Neuronal stem cell (in vitro differentiated cells): Measurements from ENCODE around the gene ATG2A.
A peak's percentile ranks its signal among the peaks of the same experiment; 100 is the strongest.

Experiments
- DNase-seq: peaks from one replicate; pipeline ENCODE4 v3.0.0-alpha.2; 2013; ENCODE audit warnings: low spot score
- H2AFZ ChIP-seq: one replicate; pipeline ENCODE4 v1.6.1; 2013; ENCODE audit warnings: mild to moderate bottlenecking, low read length, inconsistent platforms
- H2AK5ac ChIP-seq: 2 replicates; pipeline ENCODE4 v1.6.1; 2013; ENCODE audit warnings: low read depth, mild to moderate bottlenecking, inconsistent platforms, low read length, moderate library complexity, mixed read lengths
- H2BK120ac ChIP-seq: 2 replicates; pipeline ENCODE4 v1.6.1; 2013; ENCODE audit warnings: low read depth, mild to moderate bottlenecking, inconsistent platforms, low read length, moderate library complexity, mixed read lengths
- H2BK12ac ChIP-seq: one replicate; pipeline ENCODE4 v1.6.1; 2013; ENCODE audit warnings: low read length, inconsistent platforms
- H2BK15ac ChIP-seq: 2 replicates; pipeline ENCODE4 v1.6.1; 2013; ENCODE audit warnings: mild to moderate bottlenecking, low read length, inconsistent platforms, mixed read lengths
- H2BK5ac ChIP-seq: one replicate; pipeline ENCODE4 v1.6.1; 2013; ENCODE audit warnings: inconsistent platforms, mild to moderate bottlenecking, low read length, moderate library complexity
- H3K14ac ChIP-seq: one replicate; pipeline ENCODE4 v1.6.1; 2013; ENCODE audit warnings: low read length, inconsistent platforms
- H3K18ac ChIP-seq: 2 replicates; pipeline ENCODE4 v1.6.1; 2013; ENCODE audit warnings: low read length, inconsistent platforms
- H3K23ac ChIP-seq: 2 replicates; pipeline ENCODE4 v1.6.1; 2013; ENCODE audit warnings: low read depth, mild to moderate bottlenecking, mixed read lengths, low read length, inconsistent platforms; ENCODE audit not compliant: poor library complexity
- H3K27ac ChIP-seq: replicated peaks from 3 replicates; pipeline ENCODE4 v1.5.1; 2013; ENCODE audit warnings: low read length, inconsistent platforms
- H3K27me3 ChIP-seq, 3 experiments: 2 replicates each; pipeline ENCODE4 v1.6.1; 2013; ENCODE audit warnings: low read length in 3 of 3, mild to moderate bottlenecking in 2 of 3, inconsistent platforms in 1 of 3, low read depth in 1 of 3, mixed read lengths in 1 of 3, moderate library complexity in 1 of 3; ENCODE audit not compliant: control insufficient read depth in 3 of 3, insufficient read depth in 3 of 3
- H3K36me3 ChIP-seq, 2 donors: replicated peaks in 1 of 2; 2 replicates each; pipeline ENCODE4 v1.6.1; 2013; ENCODE audit warnings: low read length in 2 of 2; ENCODE audit not compliant: control insufficient read depth in 2 of 2, insufficient read depth in 2 of 2
- H3K4ac ChIP-seq: 2 replicates; pipeline ENCODE4 v1.6.1; 2013; ENCODE audit warnings: inconsistent platforms, mild to moderate bottlenecking, low read length, moderate library complexity
- H3K4me1 ChIP-seq, 2 donors: 1 replicate in 1 of 2; 2 replicates in 1 of 2; pipeline ENCODE4 v1.6.1; 2013; ENCODE audit warnings: low read length in 2 of 2, low read depth in 1 of 2; ENCODE audit not compliant: control insufficient read depth in 2 of 2, insufficient read depth in 1 of 2
- H3K4me2 ChIP-seq: one replicate; pipeline ENCODE4 v1.6.1; 2013; ENCODE audit warnings: mild to moderate bottlenecking, low read length, inconsistent platforms; ENCODE audit not compliant: insufficient read depth, poor library complexity, severe bottlenecking
- H3K4me3 ChIP-seq, 2 donors: 2 replicates each; pipeline ENCODE4 v1.5.1; 2013; ENCODE audit warnings: low read length in 2 of 2, mild to moderate bottlenecking in 2 of 2, inconsistent platforms in 1 of 2, moderate library complexity in 1 of 2
- H3K79me1 ChIP-seq: one replicate; pipeline ENCODE4 v1.6.1; 2013; ENCODE audit warnings: low read depth, mild to moderate bottlenecking, inconsistent platforms, low read length, moderate library complexity
- H3K9ac ChIP-seq: one replicate; pipeline ENCODE4 v1.6.1; 2013; ENCODE audit warnings: mild to moderate bottlenecking, low read depth, low read length, inconsistent platforms; ENCODE audit not compliant: poor library complexity
- H3K9me3 ChIP-seq, 2 donors: replicated peaks in 1 of 2; 2 replicates each; pipeline versions ENCODE3 to v1.6.1; 2013; ENCODE audit warnings: low read length in 2 of 2, mild to moderate bottlenecking in 2 of 2, inconsistent platforms in 1 of 2, low read depth in 1 of 2, mixed read lengths in 1 of 2, moderate library complexity in 1 of 2; ENCODE audit not compliant: control insufficient read depth in 2 of 2, insufficient read depth in 1 of 2
- H4K8ac ChIP-seq: one replicate; pipeline ENCODE4 v1.6.1; 2013; ENCODE audit warnings: low read depth, mild to moderate bottlenecking, inconsistent platforms, low read length, moderate library complexity
- H4K91ac ChIP-seq: one replicate; pipeline ENCODE4 v1.6.1; 2013; ENCODE audit warnings: low read length, low read depth, mild to moderate bottlenecking, inconsistent platforms; ENCODE audit not compliant: poor library complexity
- WGBS, 2 donors: extraction: QIAGEN DNeasy Blood & Tissue Kit; methylation state at CpG; one replicate each; pipeline ENCODE4 v1.1.7; 2013; ENCODE audit warnings: missing lambda C conversion rate in 2 of 2, mixed read lengths in 1 of 2; ENCODE audit not compliant: insufficient read length in 2 of 2, insufficient replicate concordance in 1 of 2; ENCODE audit errors: extremely low coverage in 2 of 2; 5-methylcytosine and 5-hydroxymethylcytosine counted together

The ATG2A gene

DNA sequence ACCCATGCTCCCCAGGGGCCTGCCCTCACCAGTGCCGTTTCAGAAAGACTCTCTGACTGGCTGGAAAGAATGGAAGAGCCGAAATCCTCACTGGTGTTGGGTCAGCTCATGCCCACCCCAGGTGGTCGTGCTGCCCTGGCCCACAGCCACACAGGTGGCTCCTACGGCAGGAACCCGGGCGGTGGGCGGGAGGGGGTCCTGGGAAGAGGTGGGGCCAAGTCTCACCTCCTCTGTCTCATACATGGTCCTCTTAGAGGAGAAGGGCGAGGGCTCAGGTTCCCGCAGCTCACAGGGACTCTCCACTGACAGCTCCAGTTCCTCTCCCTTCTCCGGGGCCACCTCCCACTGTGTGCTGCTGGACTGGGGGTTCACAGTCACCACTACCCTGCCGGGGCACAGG lies 8.2 kb downstream of the ATG2A start:
- no peak overlapping the region for H3K27ac ChIP-seq
- H3K9me3 ChIP-seq, result no peaks in the 10 kb centered on the region
- H3K4ac ChIP-seq, result no peak overlapping the region
- H3K79me1 ChIP-seq, result peaks cover 4% of the 10 kb centered on the region
- H4K91ac ChIP-seq, result no peak overlapping the region
- no peak overlapping the region for H3K18ac ChIP-seq
- no peak overlapping the region for H3K4me2 ChIP-seq
- H2BK120ac ChIP-seq, result no peak overlapping the region
- no peak overlapping the region for H3K14ac ChIP-seq
- no peak overlapping the region for H3K9ac ChIP-seq
- no peak overlapping the region for H3K4me3 ChIP-seq
- no peak for DNase-seq
- no peak overlapping the region for H2BK15ac ChIP-seq
- H2AK5ac ChIP-seq, result no peak overlapping the region
- no CpG with 5 or more reads among the region's 11 CpGs for WGBS, 2 donors
- H3K27me3 ChIP-seq, result no peaks in the 10 kb centered on the region
- no peak overlapping the region for H3K23ac ChIP-seq
- no peak overlapping the region for H2BK12ac ChIP-seq
- H2BK5ac ChIP-seq, result peak overlapping the region; percentile 24
- H3K36me3 ChIP-seq, result peaks cover 43 to 73% of the 10 kb centered on the region in 2 donors
- H4K8ac ChIP-seq, result no peak overlapping the region
- no peaks in the 10 kb centered on the region for H3K4me1 ChIP-seq
- H2AFZ ChIP-seq, result no peak overlapping the region

DNA sequence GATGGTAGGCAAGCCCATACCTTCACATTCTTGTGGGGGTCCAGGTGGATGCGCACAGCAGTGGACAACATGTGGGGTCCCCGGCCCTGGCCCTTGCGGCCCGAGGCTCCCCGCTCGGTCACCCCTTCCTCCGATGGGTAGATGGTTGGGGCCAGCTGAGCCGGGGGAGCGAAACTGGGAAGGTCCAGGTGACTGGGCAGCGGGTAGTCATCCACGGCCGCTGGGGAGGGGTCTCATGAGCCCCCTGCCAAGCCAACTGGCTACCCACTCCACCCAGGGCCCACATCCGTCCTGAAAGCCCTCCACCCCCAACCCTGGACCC lies 10.7 kb downstream of the ATG2A start:
- Histone ChIP-seq H2BK5ac (no peak overlapping the region), H2BK15ac (no peak overlapping the region), H3K27ac (no peak overlapping the region), H2BK12ac (no peak overlapping the region), H3K4me2 (no peak overlapping the region), H3K14ac (no peak overlapping the region), H3K4ac (no peak overlapping the region), H3K4me1 (no peaks in the 10 kb centered on the region), H4K8ac (no peak overlapping the region), H3K18ac (no peak overlapping the region), H3K36me3 (peaks cover 45 to 75% of the 10 kb centered on the region in 2 donors), H3K79me1 (peaks cover 4% of the 10 kb centered on the region), H3K23ac (no peak overlapping the region), H2AK5ac (no peak overlapping the region), H4K91ac (no peak overlapping the region), H3K4me3 (no peak overlapping the region), H3K9me3 (no peaks in the 10 kb centered on the region), H3K9ac (no peak overlapping the region), H3K27me3 (no peaks in the 10 kb centered on the region), H2BK120ac (no peak overlapping the region), H2AFZ (no peak overlapping the region)
- DNase-seq, result no peak
- no CpG with 5 or more reads among the region's 13 CpGs for WGBS, 2 donors

DNA sequence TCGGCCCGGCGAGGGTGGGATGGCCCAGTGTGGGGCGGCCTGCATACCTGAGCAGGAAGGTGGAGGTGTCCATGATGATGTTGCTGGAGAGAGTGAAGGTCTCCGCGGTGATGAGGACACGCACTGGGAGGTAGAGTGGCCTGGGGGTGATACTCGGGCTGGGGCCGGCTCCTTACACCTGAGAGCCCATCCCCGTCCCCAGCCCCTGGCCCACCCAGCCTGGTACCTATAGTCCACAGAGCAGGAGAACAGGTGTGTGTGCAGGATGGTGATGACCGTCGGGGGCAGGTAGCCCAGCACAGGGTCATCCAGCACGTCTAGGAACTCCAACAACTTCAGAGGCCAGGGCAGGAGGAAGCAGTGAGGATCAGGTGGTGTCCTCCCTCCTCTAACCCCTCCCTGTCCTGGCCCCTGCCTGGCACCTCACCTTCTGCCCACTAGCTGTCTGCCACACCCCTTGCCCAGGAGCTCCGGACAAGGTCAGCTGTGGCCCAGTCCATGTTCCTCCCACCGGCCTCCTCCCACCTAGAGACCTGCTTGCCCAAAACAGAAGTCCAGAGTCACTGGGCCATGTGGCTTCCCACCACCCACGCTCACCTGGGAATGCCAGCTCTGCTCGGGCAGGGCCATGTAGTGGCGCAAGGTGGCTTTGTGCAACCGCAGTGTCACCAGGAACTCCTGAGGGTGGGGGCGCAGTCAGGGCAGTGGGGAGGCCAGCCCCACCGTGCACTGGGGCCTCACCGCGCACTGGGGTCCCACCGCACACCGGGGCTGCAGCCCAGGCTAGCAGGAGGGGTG lies 11.3 kb downstream of the ATG2A start:
- H3K4ac ChIP-seq, result no peak overlapping the region
- H3K27me3 ChIP-seq, result no peaks in the 10 kb centered on the region
- H2BK5ac ChIP-seq, result no peak overlapping the region
- no peak overlapping the region for H3K23ac ChIP-seq
- H3K4me1 ChIP-seq, result no peaks in the 10 kb centered on the region
- peaks cover 4% of the 10 kb centered on the region for H3K79me1 ChIP-seq
- H2BK12ac ChIP-seq, result peak overlapping the region; percentile 10
- peaks cover 41 to 71% of the 10 kb centered on the region in 2 donors for H3K36me3 ChIP-seq
- H3K27ac ChIP-seq, result no peak overlapping the region
- no peak overlapping the region for H3K14ac ChIP-seq
- WGBS, 2 donors, result no CpG with 5 or more reads among the region's 25 CpGs
- H4K8ac ChIP-seq, result peak overlapping the region; percentile 76
- H3K9ac ChIP-seq, result no peak overlapping the region
- peak overlapping the region in 1 of 2 donors; percentile 64 for H3K4me3 ChIP-seq
- no peaks in the 10 kb centered on the region for H3K9me3 ChIP-seq
- no peak overlapping the region for H2AK5ac ChIP-seq
- no peak overlapping the region for H3K4me2 ChIP-seq
- DNase-seq, result no peak
- H2BK120ac ChIP-seq, result no peak overlapping the region
- H2BK15ac ChIP-seq, result no peak overlapping the region
- no peak overlapping the region for H2AFZ ChIP-seq
- no peak overlapping the region for H4K91ac ChIP-seq
- no peak overlapping the region for H3K18ac ChIP-seq

DNA sequence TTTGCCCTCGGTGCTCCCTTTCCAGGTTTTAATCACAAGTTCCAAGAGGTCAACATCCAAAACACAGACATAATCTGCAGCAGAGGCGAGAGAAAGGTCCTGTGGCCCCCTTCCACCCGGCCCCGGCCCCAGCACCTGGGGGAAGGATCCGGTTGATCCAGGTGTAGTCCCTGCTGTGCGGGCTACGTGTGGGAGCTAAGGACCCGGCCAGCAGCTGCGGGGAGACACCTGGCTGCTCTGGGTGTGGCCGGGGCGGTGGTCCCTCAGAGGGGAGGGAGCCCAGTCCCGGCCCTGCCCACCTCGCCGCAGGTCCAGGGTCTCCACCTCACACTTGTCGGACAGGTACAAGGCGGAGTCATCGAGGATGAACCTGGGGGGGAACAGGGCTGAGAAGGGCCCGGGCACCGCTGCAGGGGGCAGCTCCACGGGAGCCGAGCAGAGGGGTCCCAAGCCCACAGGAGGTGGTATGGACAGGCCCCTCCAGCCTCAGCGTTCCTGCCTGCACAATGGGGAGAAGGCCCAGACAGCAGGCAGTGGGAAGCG lies 13.6 kb downstream of the ATG2A start:
- H3K9ac ChIP-seq, result no peak overlapping the region
- WGBS, 2 donors, result no CpG with 5 or more reads among the region's 23 CpGs
- no peak for DNase-seq
- no peak overlapping the region for H2AFZ ChIP-seq
- no peak overlapping the region for H4K91ac ChIP-seq
- no peak overlapping the region for H3K18ac ChIP-seq
- no peak overlapping the region for H3K4me2 ChIP-seq
- peak overlapping the region; percentile 43 for H4K8ac ChIP-seq
- H3K27ac ChIP-seq, result no peak overlapping the region
- H3K36me3 ChIP-seq, result peaks cover 37 to 52% of the 10 kb centered on the region in 2 donors
- H2AK5ac ChIP-seq, result no peak overlapping the region
- no peak overlapping the region for H3K4ac ChIP-seq
- H2BK15ac ChIP-seq, result no peak overlapping the region
- no peaks in the 10 kb centered on the region for H3K4me1 ChIP-seq
- no peak overlapping the region for H3K4me3 ChIP-seq
- no peak overlapping the region for H2BK5ac ChIP-seq
- peaks cover 4% of the 10 kb centered on the region for H3K79me1 ChIP-seq
- H2BK12ac ChIP-seq, result no peak overlapping the region
- no peaks in the 10 kb centered on the region for H3K27me3 ChIP-seq
- H3K9me3 ChIP-seq, result no peaks in the 10 kb centered on the region
- no peak overlapping the region for H2BK120ac ChIP-seq
- no peak overlapping the region for H3K23ac ChIP-seq
- no peak overlapping the region for H3K14ac ChIP-seq
